Neural crest cell (in vitro differentiated cells): ENCODE results near the gene TEAD4. TPM values are rescaled to one million over a fixed set of nuclear protein-coding genes. Genes with fewer than 3 reads are reported as not detected.
A peak's percentile ranks its signal among the peaks of the same experiment; 100 is the strongest.

Source experiments
- DNase-seq: peaks from one replicate; pipeline ENCODE4 v3.0.0; 2021; ENCODE audit warnings: low read depth, mixed read lengths, low spot score
- H3K27ac Mint-ChIP-seq: one replicate; pipeline ENCODE4 v1.8.0; 2021; ENCODE audit warnings: mild to moderate bottlenecking, mixed read lengths; ENCODE audit not compliant: unreplicated experiment
- H3K27me3 Mint-ChIP-seq: 2 replicates; pipeline ENCODE4 v1.8.0; 2021; ENCODE audit warnings: low read depth, mild to moderate bottlenecking, mixed read lengths
- H3K36me3 Mint-ChIP-seq: 2 replicates; pipeline ENCODE4 v1.8.0; 2021; ENCODE audit warnings: low read depth, mild to moderate bottlenecking, mixed read lengths
- H3K4me1 Mint-ChIP-seq: 2 replicates; pipeline ENCODE4 v1.8.0; 2021; ENCODE audit warnings: mixed read lengths
- H3K4me3 Mint-ChIP-seq: one replicate; pipeline ENCODE4 v1.8.0; 2021; ENCODE audit warnings: mild to moderate bottlenecking, mixed read lengths
- H3K9me3 Mint-ChIP-seq: 2 replicates; pipeline ENCODE4 v1.8.0; 2021; ENCODE audit warnings: mixed read lengths
- CTCF ChIP-seq: fragments of 200-600 bp; sonication (generic); conservative IDR thresholded peaks from 2 replicates; pipeline ENCODE4 v1.5.0; 2021; ENCODE audit warnings: antibody characterized with exemption, mild to moderate bottlenecking
- total RNA-seq: library from RNA; stranded (reverse); gene quantifications from 2 replicates; pipeline ENCODE4 v1.2.1, GENCODE V29; 2021

Gene TEAD4
- total RNA-seq, 1 donor from 2014 or later: 30.9 TPM

GRCh38 chr12:3046441-3047200 is 87.4 kb downstream of the TEAD4 start:
- no peak for DNase-seq
- H3K27me3 Mint-ChIP-seq: no peaks in the 10 kb centered on the region
- no peaks in the 10 kb centered on the region for H3K36me3 Mint-ChIP-seq
- H3K9me3 Mint-ChIP-seq: no peaks in the 10 kb centered on the region
- no peak overlapping the region for H3K4me3 Mint-ChIP-seq
- peak overlapping the region; percentile 67 for H3K27ac Mint-ChIP-seq
- TF ChIP-seq CTCF: no peak
- peaks cover 13% of the 10 kb centered on the region for H3K4me1 Mint-ChIP-seq

- peaks cover 11% of the 10 kb centered on the region for H3K4me1 Mint-ChIP-seq
- H3K27me3 Mint-ChIP-seq: no peaks in the 10 kb centered on the region
- no peaks in the 10 kb centered on the region for H3K9me3 Mint-ChIP-seq
- H3K27ac Mint-ChIP-seq: peak overlapping the region; percentile 39
- DNase-seq: no peak
- no peak overlapping the region for H3K4me3 Mint-ChIP-seq
- TF ChIP-seq CTCF: no peak
- H3K36me3 Mint-ChIP-seq: no peaks in the 10 kb centered on the region
These were observed 88.8 kb downstream of the TEAD4 start for GRCh38 chr12:3047961-3048360.

GRCh38 chr12:3048540-3048939 is 89.3 kb downstream of the TEAD4 start:
- TF ChIP-seq CTCF: no peak
- Mint-ChIP-seq H3K9me3 (no peaks in the 10 kb centered on the region), H3K27ac (no peak overlapping the region)

GRCh38 chr12:3049176-3049575 is 90.0 kb downstream of the TEAD4 start:
- Mint-ChIP-seq H3K27me3 (no peaks in the 10 kb centered on the region), H3K9me3 (no peaks in the 10 kb centered on the region), H3K4me3 (no peak overlapping the region), H3K36me3 (no peaks in the 10 kb centered on the region), H3K4me1 (peaks cover 11% of the 10 kb centered on the region), H3K27ac (no peak overlapping the region)
- TF ChIP-seq CTCF: no peak
- no peak for DNase-seq

More at GRCh38 chr12:3048540-3048939, 89.3 kb downstream of the TEAD4 start:
- Mint-ChIP-seq H3K4me3 (no peak overlapping the region), H3K27me3 (no peaks in the 10 kb centered on the region), H3K36me3 (no peaks in the 10 kb centered on the region), H3K4me1 (peaks cover 11% of the 10 kb centered on the region)
- DNase-seq: no peak

- H3K9me3 Mint-ChIP-seq: no peaks in the 10 kb centered on the region
- peaks cover 11% of the 10 kb centered on the region for H3K4me1 Mint-ChIP-seq
- DNase-seq: no peak
- no peak overlapping the region for H3K27ac Mint-ChIP-seq
- TF ChIP-seq CTCF: no peak
- H3K4me3 Mint-ChIP-seq: no peak overlapping the region
- no peaks in the 10 kb centered on the region for H3K27me3 Mint-ChIP-seq
- no peaks in the 10 kb centered on the region for H3K36me3 Mint-ChIP-seq
These were observed 90.5 kb downstream of the TEAD4 start for GRCh38 chr12:3049611-3050249.
